ENCODE results near the gene ZNF275. TPM values are rescaled to one million over a fixed set of nuclear protein-coding genes. Genes with fewer than 3 reads are reported as not detected.
"Not testable (repeated sequence)": the region's sequence is repeated elsewhere in the genome, so short reads cannot be mapped to it uniquely, and the experiment has no call there.

The ZNF275 gene
- total RNA-seq, 4 donors from 2014 or later = 1.0 to 4.7 (median 2.7) TPM

GRCh38 chrX:153388722-153389459, 54.9 kb downstream of the ZNF275 start:
- intact Hi-C loops (cut with DNase I; ENCODE audit: low total_unique reads) = no loop called here
- DNase-seq (ENCODE audit: low spot score in 2 of 2) = peak in 1 of 2 donors; percentile 56
- 92 to 93% methylated on average over 10 to 13 of the region's 14 CpGs for WGBS, 2 donors
- TF ChIP-seq POLR2A (IDR thresholded peaks at IDR 0.05) = no peak
- no peak for TF ChIP-seq CTCF (IDR thresholded peaks at IDR 0.05)
- no peak overlapping the region for H3K4me3 ChIP-seq (ENCODE audit: low read depth, poor library complexity, severe bottlenecking)

GRCh38 chrX:153389460-153389768, 55.5 kb downstream of the ZNF275 start:
- intact Hi-C loops (cut with DNase I; ENCODE audit: low total_unique reads); H3K4me3 ChIP-seq (ENCODE audit: low read depth, poor library complexity, severe bottlenecking); DNase-seq (ENCODE audit: low spot score in 2 of 2): not testable (repeated sequence)
- WGBS, 2 donors = 90 to 91% methylated on average over 6 of the region's 6 CpGs

DNA sequence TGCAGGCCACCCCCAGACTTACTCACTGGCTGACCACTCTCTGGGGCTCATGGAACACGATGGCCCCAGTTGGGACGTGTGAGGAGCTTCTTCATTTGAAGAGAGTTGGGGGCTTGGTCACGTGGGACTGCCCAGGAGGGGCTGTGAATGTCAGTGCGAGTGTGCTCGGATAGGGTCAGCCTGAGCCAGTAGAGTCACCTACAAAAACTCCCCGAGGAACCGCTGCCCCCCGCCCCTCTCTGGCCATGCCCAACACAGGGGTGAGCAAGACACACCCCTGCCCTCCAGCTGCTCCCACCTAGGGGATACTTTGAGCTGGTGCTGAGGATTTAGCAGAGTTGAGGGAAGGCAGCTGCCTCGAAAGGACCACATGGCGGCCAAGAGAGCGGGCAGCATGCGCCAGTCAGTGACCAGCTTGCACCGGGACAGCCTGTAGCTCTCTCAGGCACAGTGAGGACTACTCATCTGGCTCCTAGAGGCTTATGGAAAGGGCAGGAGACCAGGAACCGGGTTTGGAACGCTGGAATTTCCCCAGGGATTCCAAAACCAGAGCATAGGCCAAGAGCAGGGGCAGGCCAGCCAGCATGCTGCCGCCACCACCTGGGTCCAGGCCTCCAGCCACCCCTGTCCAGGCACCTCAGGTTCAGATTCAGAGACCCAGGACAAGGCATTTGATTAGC, 58.8 kb downstream of the ZNF275 start:
- WGBS, 2 donors = 75 to 92% methylated on average over 7 to 16 of the region's 16 CpGs
- peak in 1 of 2 donors; percentile 68 for DNase-seq (ENCODE audit: low spot score in 2 of 2)
- intact Hi-C loops (cut with DNase I; ENCODE audit: low total_unique reads) = loop anchor here (10.0 kb wide), 1 partner anchor 232 kb away; no protein-coding TSS in a partner anchor
- TF ChIP-seq POLR2A (IDR thresholded peaks at IDR 0.05) = no peak
- no peak for TF ChIP-seq CTCF (IDR thresholded peaks at IDR 0.05)
- H3K4me3 ChIP-seq (ENCODE audit: low read depth, poor library complexity, severe bottlenecking) = no peak overlapping the region

GRCh38 chrX:153394612-153395011, 60.7 kb downstream of the ZNF275 start:
- DNase-seq (ENCODE audit: low spot score in 2 of 2) = peak in 1 of 2 donors; percentile 50
- intact Hi-C loops (cut with DNase I; ENCODE audit: low total_unique reads) = loop anchor here (10.0 kb wide), 1 partner anchor 230 kb away; no protein-coding TSS in a partner anchor
- no peak overlapping the region for H3K4me3 ChIP-seq (ENCODE audit: low read depth, poor library complexity, severe bottlenecking)
- TF ChIP-seq POLR2A (IDR thresholded peaks at IDR 0.05) (no peak), CTCF (IDR thresholded peaks at IDR 0.05) (no peak)
- WGBS, 2 donors = 45 to 68% methylated on average over 13 of the region's 13 CpGs

GRCh38 chrX:153395613-153396319, 61.8 kb downstream of the ZNF275 start:
- H3K4me3 ChIP-seq (ENCODE audit: low read depth, poor library complexity, severe bottlenecking) = no peak overlapping the region
- WGBS, 2 donors = 76 to 86% methylated on average over 4 to 26 of the region's 26 CpGs
- no peak for DNase-seq (ENCODE audit: low spot score in 2 of 2)
- TF ChIP-seq CTCF (IDR thresholded peaks at IDR 0.05) (no peak), POLR2A (IDR thresholded peaks at IDR 0.05) (no peak)
- intact Hi-C loops (cut with DNase I; ENCODE audit: low total_unique reads) = loop anchor here (10.0 kb wide), 1 partner anchor 229 kb away; no protein-coding TSS in a partner anchor

Data from lower leg skin (tissue), 4 donors.